ENCODE data around the gene SEM1.
"Not testable (repeated sequence)": the region's sequence is repeated elsewhere in the genome, so short reads cannot be mapped to it uniquely, and the experiment has no call there.

DNA sequence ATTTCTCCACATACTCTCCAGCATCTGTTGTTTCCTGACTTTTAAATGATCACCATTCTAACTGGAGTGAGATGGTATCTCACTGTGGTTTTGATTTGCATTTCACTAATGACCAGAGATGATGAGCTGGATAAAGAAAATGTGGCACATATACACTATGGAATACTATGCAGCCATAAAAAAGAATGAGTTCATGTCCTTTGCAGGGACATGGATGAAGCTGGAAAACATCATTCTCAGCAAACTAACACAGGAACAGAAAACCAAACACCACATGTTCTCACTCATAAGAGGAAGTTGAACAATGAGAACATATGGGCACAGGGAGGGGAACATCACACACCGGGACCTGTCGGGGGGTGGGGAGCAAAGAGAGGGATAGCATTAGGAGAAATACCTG lies 13.3 kb upstream of the SEM1 start:
- TF ChIP-seq, protein P1, sequence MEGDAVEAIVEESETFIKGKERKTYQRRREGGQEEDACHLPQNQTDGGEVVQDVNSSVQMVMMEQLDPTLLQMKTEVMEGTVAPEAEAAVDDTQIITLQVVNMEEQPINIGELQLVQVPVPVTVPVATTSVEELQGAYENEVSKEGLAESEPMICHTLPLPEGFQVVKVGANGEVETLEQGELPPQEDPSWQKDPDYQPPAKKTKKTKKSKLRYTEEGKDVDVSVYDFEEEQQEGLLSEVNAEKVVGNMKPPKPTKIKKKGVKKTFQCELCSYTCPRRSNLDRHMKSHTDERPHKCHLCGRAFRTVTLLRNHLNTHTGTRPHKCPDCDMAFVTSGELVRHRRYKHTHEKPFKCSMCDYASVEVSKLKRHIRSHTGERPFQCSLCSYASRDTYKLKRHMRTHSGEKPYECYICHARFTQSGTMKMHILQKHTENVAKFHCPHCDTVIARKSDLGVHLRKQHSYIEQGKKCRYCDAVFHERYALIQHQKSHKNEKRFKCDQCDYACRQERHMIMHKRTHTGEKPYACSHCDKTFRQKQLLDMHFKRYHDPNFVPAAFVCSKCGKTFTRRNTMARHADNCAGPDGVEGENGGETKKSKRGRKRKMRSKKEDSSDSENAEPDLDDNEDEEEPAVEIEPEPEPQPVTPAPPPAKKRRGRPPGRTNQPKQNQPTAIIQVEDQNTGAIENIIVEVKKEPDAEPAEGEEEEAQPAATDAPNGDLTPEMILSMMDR (IDR thresholded peaks at IDR 0.05): not testable (repeated sequence)
- TF ChIP-seq EP300, POLR2A, POLR2AphosphoS5 (IDR thresholded peaks at IDR 0.05): not testable (repeated sequence)

Measured in gastroesophageal sphincter (tissue), 3 donors.